Measurements from ENCODE around the gene PJA1. TPM values are rescaled to one million over a fixed set of nuclear protein-coding genes. Genes with fewer than 3 reads are reported as not detected.
A peak's percentile ranks its signal among the peaks of the same experiment; 100 is the strongest.

PJA1 gene, protein sequence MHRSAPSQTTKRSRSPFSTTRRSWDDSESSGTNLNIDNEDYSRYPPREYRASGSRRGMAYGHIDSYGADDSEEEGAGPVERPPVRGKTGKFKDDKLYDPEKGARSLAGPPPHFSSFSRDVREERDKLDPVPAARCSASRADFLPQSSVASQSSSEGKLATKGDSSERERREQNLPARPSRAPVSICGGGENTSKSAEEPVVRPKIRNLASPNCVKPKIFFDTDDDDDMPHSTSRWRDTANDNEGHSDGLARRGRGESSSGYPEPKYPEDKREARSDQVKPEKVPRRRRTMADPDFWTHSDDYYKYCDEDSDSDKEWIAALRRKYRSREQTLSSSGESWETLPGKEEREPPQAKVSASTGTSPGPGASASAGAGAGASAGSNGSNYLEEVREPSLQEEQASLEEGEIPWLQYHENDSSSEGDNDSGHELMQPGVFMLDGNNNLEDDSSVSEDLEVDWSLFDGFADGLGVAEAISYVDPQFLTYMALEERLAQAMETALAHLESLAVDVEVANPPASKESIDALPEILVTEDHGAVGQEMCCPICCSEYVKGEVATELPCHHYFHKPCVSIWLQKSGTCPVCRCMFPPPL
- 51.7 TPM for polyA plus RNA-seq (2013, experiment 1 of 2; ENCODE audit: insufficient read length)
- polyA plus RNA-seq (2013, experiment 2 of 2; ENCODE audit: insufficient read length), result 47.8 TPM

DNA sequence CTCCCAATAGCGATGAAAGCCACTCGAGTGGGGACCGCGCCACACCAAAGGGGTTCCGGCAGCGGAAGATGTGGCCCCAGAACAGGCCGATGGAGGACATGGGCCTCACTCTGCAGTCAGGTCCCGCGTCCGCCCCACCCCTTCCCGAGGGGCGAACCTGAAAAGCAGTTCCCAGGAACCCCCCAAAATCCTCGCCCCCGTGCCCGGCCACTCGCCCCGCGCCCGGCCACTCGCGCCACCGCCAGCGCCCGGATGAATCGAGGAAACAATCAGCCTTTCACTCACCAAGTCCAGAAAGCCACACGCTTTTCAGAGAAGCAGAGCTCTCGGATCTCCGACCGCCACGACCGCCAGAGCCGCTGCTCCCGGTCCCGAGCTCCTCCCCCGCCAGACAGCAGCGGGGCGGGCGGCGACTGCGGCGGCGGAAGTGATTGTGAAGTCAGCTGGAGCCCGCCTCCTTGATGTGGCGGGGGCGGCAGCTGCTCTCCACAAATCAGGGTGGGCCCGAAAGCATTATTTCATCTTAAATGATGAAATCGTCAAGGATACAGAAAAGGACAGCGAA is at the start of gene PJA1:
PJA1 (minus strand) TSS at position 367 of the 565 bp plus-strand sequence. CDS start 2,380 bp downstream, outside the sequence.
- peak; percentile 76 for DNase-seq

DNA sequence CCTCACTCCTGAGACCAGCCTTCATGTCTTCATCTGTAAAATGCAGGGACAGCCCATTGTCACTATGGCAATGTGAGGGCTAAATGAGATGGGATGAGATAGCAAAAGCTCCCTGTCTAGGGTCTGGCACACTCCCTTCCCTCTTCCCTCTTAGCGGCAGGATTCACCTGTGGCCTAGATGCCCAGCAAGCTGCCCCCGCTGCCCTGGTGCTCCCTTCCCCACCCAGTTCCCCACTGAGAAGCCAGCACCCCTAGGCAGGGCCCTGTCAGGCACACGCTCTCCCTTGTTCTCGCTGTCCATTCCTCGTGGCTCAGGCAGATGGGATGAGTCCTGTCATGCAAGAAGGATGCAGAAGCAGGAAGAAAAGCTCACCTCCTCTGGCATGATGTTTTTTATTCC is 49.2 kb upstream of the PJA1 start:
- no peak for DNase-seq

DNA sequence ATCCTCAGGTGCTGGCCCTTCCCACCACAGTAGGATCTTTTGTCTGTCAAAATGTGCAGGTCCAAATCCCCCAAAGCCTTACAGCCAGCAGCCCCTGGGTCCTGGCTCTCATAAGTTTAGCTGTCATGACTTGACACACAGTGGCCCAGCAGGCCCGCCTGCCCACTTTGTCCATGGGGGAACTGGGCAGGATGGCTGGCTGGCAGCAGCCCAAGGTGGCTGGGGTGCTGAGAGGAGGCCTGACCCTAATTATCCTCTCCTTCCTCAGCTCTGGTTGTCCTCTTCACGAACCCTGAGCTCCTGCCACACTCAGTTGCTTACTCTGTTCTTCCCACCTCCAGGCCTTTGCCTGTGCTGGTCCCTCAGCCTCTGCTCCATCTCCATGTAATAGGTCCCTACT is 46.4 kb upstream of the PJA1 start:
- no peak for DNase-seq

DNA sequence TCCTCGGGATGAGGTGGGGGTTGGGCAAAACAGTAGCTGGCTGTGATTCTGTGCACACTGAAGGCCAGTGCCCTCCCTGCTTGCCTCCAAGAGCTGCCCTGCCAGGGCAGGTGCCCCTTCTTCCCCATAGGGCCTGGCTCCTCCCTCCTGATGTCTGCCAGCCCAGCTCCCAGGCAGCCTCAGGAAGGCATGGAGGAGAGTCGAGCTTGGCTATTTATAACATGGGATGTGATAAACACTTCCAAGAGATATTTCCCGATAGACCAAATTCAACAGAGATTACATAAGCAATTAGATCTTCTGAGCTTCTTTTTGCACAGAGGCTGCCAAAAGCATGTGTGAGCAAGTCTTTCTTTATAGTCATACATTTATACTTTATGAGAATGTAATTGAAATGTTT is 45.3 kb upstream of the PJA1 start:
- no peak for DNase-seq

DNA sequence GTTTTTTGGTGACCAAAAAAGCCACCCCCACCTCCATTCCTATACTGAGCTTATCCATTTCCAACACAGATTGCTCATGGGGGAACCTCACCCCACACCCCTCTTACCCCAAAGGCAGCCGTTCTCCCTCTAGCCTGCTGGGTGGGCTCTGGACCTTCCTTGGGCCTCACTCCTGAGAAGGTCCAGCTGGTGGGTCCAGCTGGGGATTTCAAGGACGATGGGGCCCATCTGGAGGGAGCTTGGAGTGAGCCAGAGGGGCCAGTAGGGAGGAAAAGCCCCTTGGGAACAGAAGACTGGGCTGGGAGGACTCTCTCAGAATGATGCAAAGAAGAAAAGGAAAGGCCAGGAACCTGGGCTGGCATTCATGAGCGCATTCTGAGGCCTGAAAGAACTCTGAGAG is 42.0 kb upstream of the PJA1 start:
- DNase-seq, result no peak

DNA sequence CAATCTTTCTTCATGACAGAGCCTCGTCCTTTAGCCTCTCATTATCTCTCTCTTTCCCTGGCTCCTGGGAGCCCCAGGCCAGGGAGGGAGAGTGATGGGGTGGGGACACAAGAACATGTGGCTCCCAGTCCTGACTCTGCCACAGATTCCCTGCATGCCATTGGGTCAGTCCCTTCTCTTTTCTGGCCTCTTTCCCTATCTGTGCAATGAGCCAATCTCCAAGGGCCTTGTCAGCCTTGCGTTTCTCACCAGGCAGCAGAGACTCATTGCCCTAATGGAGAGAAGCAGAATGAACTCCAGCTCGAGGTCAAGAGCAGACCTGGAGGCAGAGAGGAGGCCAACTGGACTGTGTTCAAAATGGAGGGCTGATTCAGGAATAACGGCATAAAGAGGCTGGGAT is 38.4 kb upstream of the PJA1 start:
- DNase-seq, result no peak

DNA sequence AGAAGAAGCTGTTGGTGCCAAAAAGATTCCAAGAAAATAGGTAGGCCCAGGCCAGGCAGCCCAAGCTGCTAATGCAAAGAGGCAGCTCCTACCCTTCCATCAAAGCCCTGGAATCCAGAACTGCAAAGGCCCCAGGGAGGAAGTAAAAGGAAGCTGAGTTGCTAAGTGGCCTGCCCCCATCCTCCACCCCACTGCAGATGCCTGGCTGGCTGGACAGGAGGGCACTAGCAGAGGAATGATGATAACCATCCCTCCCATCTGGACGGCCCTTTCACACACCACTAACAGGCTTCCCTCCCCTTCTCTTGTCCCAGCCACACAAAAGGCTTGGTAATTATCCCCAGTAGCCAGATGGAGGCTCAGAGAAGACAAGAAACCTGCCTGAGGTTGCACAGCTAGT is 32.4 kb upstream of the PJA1 start:
- no peak for DNase-seq

DNA sequence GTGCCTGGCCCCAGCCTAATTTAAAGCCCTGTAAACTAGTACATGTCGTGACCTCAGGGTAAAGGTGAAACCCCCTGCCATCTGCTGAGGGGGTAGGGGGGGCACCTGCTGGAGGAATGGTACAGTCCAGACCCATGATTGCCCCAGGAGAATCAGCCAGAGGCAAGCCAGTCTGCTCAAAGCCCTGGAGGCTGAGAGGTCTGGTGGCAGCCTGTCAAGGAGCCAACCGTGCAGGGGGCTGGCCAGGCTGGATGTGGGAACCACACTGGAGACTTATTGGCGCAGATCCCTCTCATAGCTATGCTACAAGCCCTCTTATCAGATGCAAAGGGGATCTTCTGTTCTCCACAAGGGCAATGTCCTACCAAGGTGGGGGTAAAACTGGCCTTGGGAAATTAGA is 31.4 kb upstream of the PJA1 start:
- no peak for DNase-seq

DNA sequence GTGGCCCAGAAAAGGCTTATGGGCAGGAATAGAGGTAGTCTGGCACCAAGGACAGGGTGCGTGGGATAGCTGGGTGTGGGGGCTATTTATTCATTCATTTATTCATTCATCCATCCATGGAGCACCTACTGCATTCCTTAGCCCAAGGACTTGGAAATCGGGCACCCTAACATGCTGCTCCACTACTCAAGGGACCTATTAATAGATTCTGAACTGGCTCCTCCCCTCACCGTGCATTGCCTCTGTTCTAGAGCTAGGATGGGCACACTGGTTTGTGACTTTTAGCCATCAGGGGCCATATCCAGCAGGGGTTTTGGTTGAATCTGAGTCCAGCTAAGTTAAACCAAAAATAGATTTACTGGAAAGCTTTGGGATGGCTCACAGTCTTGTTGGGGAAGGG is 30.6 kb upstream of the PJA1 start:
- DNase-seq, result no peak

DNA sequence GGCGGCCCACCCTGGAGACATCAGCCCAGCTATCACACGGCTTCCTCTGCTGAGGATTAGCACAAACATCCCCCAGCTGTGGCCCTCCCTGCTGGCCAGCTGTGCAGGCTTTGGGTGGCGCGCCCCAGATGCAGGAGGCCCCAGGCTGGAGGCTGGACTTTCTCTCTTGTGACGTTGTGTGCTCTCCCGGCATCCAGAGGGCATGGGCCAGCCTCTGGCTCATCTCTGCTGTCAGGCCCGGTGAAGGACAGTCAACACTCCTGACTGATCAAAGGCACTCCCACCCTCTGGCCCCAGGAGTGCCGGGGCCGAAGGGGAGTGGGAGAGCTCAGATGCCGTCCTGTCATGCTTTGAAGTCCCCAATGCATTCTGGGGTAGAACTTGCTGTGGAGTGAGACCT is 29.9 kb upstream of the PJA1 start:
- no peak for DNase-seq

DNA sequence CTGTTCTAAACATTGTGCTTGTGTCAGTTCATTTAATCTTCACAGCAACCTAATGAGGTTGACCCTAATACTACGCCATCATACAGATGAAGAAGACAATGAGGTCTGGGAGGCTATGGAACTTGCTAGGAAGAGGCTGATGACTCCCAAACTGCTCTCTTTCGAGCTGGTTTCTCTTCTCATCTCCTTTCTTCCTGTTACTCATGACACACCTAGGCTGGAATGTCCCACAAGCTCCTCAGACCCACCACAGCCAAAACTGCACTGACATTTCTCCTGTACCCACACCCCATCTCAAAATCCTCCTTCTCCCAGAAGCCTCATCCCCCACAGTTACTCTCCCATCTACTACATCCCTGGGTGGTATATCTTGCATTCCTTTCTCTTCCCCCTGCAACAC is 27.4 kb upstream of the PJA1 start:
- DNase-seq, result no peak

DNA sequence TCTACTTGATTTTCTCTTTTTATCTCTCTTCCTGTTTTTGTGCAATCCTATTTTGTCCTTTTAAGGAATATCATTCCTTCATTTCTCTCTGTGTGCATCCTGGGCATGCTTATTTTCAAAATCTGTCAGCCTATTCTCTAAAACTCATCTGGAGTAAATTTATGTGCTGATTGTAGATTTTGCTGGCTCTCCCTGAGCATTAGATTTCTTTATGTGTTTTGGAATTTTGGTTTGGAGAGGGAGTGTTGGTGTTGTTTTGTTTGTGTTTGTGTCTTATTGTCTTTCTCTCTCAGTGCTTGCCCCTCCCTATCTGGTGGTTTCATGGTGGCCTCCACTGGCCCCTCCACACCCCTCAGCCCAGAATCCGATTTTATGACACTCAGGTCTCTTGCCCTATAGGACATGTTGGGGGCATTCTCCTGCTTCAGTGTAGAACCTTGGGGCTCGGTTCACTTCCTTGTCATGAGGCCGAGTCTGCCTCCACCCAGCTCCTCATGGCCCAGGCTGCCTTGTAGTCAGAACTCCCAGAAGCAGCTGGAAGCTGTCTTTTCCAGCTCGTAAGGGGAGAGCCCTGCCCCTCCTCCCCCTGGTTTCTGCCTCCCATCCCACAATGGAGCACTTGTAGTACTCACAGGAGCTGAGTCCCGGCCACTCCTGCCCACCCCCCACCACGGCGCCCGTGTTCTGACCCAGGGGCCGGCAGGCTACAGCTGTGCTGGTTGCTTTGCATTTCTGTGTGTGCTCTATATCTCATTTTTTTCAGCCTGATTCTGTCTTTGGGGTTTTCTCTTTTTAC is 24.5 kb upstream of the PJA1 start:
- no peak for DNase-seq

DNA sequence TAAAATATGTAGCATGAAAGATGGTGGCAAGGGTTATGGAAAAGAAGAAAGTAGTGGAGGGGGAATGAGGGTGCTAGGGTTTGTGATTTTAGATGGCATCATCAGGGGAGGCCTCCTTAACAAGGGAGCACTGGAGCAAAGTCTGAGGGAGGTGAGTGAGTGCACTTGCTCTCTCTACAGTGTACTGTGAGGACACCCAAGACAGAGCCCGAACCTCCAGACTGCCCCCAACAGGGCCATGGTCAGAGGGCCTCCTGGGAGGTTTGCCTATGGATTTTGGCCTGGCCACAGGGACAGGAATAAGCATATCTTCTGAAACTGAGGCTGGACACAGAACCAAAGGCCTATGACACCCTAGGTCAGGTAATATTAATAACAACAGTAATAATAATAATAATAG is 21.4 kb upstream of the PJA1 start:
- no peak for DNase-seq

DNA sequence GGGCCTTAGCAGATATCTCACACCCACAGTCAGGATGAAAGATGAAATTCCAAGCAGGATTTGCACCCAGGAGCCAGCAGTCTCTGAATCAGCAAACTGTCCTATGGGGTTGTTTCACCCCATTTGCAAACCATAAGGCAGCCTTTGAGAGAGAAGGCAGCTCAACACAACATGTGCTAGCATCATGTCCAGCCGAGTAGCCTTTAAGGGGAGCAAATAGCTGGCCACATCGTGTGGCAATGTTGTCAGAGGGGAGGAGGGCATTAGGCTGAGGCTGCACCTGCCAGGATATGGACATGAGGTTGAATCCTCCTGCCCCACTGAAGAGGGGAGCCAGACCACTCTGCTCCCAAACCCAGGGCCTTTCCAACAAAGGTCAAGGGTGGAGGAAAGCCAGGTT is 20.6 kb upstream of the PJA1 start:
- DNase-seq, result no peak

DNA sequence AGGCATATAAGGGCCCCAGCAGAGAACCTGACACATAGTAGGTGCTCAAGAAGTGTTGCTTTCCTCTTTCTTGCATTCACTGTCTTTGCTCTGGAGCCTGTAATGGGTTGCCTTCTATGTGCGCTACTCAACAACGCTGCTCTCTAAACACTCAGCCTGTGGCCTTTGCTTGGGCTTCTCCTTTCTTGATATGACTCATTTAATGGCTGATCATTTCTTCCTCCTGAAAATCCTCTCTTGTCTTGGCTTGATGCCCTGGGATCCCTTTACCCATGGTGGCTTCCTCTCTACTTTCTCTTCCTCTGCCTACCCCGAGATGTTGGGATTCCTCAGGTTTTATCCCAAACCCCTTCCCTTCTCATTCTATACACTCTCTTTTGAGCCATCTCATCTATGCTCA is 19.9 kb upstream of the PJA1 start:
- DNase-seq, result no peak

DNA sequence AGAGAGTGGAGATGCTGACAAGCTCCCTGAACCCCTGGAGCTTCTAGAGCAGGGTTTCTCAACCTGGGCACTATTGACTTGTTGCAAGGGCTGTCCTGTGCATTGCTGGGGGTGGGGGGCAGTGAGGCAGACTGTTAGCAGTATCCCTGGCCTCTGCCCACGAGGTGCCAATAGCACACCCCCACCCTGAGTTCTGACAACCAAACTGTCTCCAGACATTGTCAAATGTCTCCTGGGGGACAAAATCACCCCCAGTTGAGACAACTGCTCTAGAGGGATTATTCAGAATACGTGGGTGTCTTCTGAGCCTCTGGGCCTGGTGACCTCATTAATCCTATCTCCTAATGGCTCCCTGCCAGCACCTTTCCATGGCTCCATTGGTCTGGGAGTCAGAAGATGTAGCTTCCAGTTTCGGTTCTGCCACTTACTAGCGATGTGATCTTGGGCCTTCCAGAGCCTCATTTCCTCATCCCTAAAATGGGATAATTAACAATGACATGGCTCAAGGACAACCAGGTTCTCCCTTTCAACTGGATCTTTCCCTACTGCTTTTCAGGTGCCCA is 17.6 kb upstream of the PJA1 start:
- DNase-seq, result no peak

DNA sequence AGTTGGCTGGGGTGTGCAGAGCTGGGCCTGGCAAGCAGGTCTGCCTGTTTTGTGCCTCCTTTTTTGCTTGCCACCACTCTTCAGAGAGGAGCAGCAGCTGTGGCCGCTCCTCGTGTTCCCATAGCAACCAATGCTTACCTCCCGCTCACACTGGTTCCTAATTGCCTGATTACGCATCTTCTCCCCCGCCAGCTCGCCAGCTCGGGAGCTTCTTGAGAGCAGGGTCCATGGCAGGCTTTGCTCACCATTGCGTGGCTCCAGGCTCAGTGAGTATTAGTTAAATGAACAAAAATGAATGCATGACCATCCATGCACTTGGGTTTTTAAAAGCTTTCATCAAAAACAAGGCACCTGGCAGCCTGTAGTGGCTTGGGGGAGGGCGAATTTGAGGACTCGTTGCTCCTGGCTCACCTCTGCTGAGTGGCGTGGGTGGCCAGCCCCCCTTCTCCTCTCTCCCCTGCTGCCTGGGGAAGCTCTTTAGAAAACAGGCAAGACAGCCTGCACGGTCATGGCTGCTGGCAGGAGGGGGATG is 14.2 kb upstream of the PJA1 start:
- DNase-seq, result peak; percentile 36

DNA sequence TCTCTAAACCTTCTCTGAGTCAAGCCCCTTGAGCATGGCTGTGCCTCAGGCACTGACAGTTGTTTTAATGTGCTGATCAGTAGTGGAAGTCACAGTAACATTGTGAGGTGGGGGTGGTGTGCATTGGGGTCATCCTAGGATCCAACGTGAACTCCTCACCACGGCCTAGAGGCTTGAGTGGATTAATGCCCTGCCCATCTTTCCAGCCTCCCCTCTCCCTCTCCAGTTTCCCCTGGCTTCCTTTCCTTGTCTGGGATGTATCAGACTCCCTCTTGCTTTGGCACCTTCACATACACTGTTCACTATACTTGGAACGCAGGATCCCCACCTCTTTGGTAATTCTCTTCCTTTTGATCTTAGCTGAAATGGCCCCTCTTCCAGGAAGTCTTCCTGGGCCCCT is 13.3 kb upstream of the PJA1 start:
- no peak for DNase-seq

DNA sequence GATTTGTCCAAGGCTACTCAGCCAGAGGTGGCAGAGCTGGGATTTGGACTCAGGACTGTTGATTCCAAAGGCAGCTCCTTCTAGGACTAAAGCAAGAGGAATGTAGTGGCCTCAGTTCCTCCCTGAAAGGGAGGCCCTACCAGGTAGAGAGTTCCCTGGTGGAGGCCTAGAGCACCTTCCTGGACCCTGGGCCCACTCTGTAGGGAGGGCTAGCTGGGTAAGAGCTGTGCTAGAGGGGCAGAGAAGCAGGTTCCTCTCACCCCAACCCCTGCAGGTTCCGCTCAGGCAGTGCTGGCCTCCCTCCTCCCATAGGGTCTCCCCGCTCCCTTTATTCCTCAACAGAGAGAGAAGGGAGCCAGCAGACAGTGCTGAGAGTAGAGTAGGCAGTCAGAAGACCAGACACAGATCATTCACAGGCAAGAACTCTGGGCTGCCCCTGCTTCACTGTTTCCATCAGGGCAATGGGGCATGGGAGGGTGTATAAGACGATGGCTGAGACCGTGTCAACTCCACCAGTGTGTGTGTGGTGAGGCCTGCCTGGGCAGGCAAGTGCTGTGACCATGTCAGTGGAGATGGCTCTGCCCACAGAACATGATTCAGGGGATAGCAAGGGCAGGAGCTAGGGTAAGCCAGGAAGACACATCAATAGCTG is 12.4 kb upstream of the PJA1 start:
- DNase-seq, result no peak

DNA sequence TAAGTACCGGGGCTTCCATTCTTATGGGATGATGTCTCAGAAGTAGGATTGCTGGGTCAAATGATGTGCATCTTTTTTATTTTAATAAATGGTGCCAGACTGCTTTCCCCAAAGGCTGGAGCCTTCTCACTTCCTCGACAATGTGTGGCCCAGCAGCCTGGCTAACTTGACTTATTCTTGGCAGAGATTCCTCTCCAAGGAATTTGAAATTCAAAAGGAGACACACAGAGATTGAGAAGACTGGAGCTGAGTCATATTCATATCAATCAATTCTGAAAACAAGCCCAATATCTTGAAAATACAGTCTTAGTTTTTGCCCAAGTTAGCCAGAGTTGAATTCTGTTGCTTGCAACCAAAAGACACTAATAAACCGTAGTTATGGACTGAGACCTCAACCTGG is 10.8 kb upstream of the PJA1 start:
- no peak for DNase-seq

DNA sequence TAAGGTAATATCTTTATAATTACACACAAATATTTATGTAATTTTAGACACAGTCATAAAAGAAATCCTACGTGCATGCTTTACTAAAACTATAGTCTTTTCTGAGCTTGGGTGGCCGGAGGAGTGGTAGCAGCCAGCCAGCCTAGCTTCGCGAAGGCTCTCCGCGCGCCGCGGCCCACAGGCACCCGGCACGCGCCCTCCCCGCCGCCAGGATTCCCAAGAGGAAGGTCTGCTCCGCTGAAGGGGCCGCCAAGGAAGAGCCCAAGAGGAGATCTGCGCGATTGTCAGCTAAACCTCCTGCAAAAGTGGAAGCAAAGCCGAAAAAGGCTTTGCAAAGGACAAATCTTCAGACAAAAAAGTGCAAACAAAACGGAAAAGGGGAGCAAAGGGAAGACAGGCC is 8.7 kb upstream of the PJA1 start:
- no peak for DNase-seq

DNA sequence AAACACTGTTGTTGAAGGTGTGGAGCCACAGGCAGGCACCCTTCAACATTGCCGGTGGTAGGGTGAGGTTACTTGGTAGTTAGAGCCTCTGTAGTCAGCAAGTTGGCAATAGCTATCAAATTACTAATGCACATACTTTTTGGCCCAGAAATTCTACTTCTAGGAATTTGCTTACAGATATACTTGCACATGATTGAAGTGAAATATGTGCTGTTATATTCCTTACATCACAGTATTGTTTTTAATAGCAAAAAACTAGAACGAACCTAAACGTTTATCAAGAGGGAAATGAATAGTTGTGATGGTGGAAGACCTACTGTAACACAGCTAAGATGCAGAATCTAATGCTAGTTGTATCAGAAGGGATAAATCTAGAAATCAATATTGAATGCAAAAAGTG is 7.7 kb upstream of the PJA1 start:
- DNase-seq, result no peak

Measured in fibroblast of skin of abdomen (primary cell).